Ovary (tissue), 3 donors: ENCODE data around the gene LMLN.

ENCODE experiments used
- EP300 ChIP-seq: sonication (generic); formaldehyde crosslinking; IDR thresholded peaks from one replicate; pipeline ENCODE4 v1.6.1; 2017; ENCODE audit warnings: antibody characterized with exemption
- POLR2A ChIP-seq: fragments of 450-650 bp; IDR thresholded peaks from one replicate; pipeline ENCODE4 v1.6.1; 2017; ENCODE audit warnings: antibody characterized with exemption, mild to moderate bottlenecking, moderate library complexity
- TF ChIP-seq, protein P1 (sequence below), 3 donors: fragments of 450-650 bp in 2 of 3; fragments of 200-600 bp in 1 of 3; IDR thresholded peaks; one replicate each; pipeline versions ENCODE4 v1.5.1 to v1.8.0; 2016 to 2022; ENCODE audit warnings: antibody characterized with exemption in 3 of 3, mild to moderate bottlenecking in 1 of 3
- donor health status: DM: no; HTN: no; CAD: no.

DNA sequence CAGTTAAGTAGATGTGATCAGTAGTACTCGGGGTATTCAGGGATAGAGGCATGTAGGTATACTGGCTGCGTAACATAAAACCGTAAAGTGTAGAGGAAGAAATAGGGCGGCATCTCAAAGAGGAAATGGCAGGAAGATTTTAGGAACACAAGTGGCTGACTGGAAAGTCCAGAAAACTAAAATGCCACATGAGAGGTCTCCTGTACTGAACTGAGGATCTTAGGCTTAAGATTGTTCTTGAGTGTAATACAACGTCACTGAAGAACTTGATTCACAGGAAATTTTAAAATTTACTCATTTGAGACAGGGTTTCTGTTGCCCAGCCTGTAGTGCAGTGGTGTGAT lies 2.3 kb upstream of the LMLN start:
- TF ChIP-seq, protein P1, sequence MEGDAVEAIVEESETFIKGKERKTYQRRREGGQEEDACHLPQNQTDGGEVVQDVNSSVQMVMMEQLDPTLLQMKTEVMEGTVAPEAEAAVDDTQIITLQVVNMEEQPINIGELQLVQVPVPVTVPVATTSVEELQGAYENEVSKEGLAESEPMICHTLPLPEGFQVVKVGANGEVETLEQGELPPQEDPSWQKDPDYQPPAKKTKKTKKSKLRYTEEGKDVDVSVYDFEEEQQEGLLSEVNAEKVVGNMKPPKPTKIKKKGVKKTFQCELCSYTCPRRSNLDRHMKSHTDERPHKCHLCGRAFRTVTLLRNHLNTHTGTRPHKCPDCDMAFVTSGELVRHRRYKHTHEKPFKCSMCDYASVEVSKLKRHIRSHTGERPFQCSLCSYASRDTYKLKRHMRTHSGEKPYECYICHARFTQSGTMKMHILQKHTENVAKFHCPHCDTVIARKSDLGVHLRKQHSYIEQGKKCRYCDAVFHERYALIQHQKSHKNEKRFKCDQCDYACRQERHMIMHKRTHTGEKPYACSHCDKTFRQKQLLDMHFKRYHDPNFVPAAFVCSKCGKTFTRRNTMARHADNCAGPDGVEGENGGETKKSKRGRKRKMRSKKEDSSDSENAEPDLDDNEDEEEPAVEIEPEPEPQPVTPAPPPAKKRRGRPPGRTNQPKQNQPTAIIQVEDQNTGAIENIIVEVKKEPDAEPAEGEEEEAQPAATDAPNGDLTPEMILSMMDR (IDR thresholded peaks at IDR 0.05) = no peak
- no peak for TF ChIP-seq POLR2A
- no peak for TF ChIP-seq EP300
